Endodermal cell (in vitro differentiated cells): Measurements from ENCODE around the gene TRMT112. TPM values are rescaled to one million over a fixed set of nuclear protein-coding genes. Genes with fewer than 3 reads are reported as not detected.

Experiments used
- DNase-seq: peaks from one replicate; pipeline ENCODE4 v3.0.0-alpha.2; 2017
- H3K27ac ChIP-seq: 2 replicates; pipeline ENCODE4 v1.5.1; 2013; ENCODE audit warnings: mild to moderate bottlenecking, low read depth, low read length, moderate library complexity
- H3K27me3 ChIP-seq: 2 replicates; pipeline ENCODE4 v1.6.1; 2013; ENCODE audit warnings: mild to moderate bottlenecking, low read length, moderate library complexity; ENCODE audit not compliant: insufficient read depth, control insufficient read depth, poor library complexity, severe bottlenecking
- H3K36me3 ChIP-seq: 2 replicates; pipeline ENCODE4 v1.7.0; 2013; ENCODE audit warnings: mild to moderate bottlenecking, low read length, moderate library complexity; ENCODE audit not compliant: control insufficient read depth, insufficient read depth
- H3K4me1 ChIP-seq: one replicate; pipeline ENCODE4 v1.7.0; 2013; ENCODE audit warnings: low read length; ENCODE audit not compliant: control insufficient read depth, insufficient read depth
- H3K4me3 ChIP-seq: 2 replicates; pipeline ENCODE4 v1.5.1; 2013; ENCODE audit warnings: mild to moderate bottlenecking, low read length, moderate library complexity
- H3K9ac ChIP-seq: 2 replicates; pipeline ENCODE4 v1.6.1; 2013; ENCODE audit warnings: mild to moderate bottlenecking, low read length, moderate library complexity; ENCODE audit not compliant: poor library complexity, severe bottlenecking; ENCODE audit errors: extremely low read depth
- H3K9me3 ChIP-seq: 2 replicates; pipeline ENCODE4 v1.6.1; 2013; ENCODE audit warnings: mild to moderate bottlenecking, low read length, moderate library complexity; ENCODE audit not compliant: control insufficient read depth
- H3K27ac Mint-ChIP-seq: 2 replicates; pipeline ENCODE4 v1.8.0; 2020; ENCODE audit warnings: mixed read lengths
- H3K27me3 Mint-ChIP-seq: 2 replicates; pipeline ENCODE4 v1.8.0; 2021; ENCODE audit warnings: mild to moderate bottlenecking, mixed read lengths; ENCODE audit not compliant: insufficient read depth
- H3K36me3 Mint-ChIP-seq: 2 replicates; pipeline ENCODE4 v1.8.0; 2020; ENCODE audit warnings: low read depth, mixed read lengths
- H3K4me1 Mint-ChIP-seq: 2 replicates; pipeline ENCODE4 v1.8.0; 2020; ENCODE audit warnings: mixed read lengths
- H3K4me3 Mint-ChIP-seq: 2 replicates; pipeline ENCODE4 v1.8.0; 2020; ENCODE audit warnings: mild to moderate bottlenecking, moderate library complexity, mixed read lengths
- H3K9me3 Mint-ChIP-seq: 2 replicates; pipeline ENCODE4 v1.8.0; 2020; ENCODE audit warnings: mild to moderate bottlenecking, mixed read lengths
- WGBS, 2 experiments: methylation state at CpG; one replicate each; pipeline versions ENCODE4 v1.1.5 to v1.1.7; 2013; ENCODE audit warnings: missing lambda C conversion rate in 2 of 2, mixed read lengths in 1 of 2; ENCODE audit not compliant: insufficient coverage in 1 of 2, insufficient read length in 1 of 2; 5-methylcytosine and 5-hydroxymethylcytosine counted together
- total RNA-seq, 2 donors: library from RNA; stranded (reverse); fragmentation: NEBNext Ultra II Directional in 1 of 2; extraction: Animal tissue kit (Norgen Biotek cat#: 25700) in 1 of 2; gene quantifications; 2 replicates in 1 of 2; 3 replicates in 1 of 2; pipeline ENCODE4 v1.2.1, GENCODE V29; 2021
- TF ChIP-seq, protein P1 (sequence below): fragments of 200-600 bp; sonication (generic); conservative IDR thresholded peaks from 2 replicates; pipeline ENCODE4 v1.5.0; 2021; ENCODE audit warnings: antibody characterized with exemption, mild to moderate bottlenecking

The TRMT112 gene
- total RNA-seq, 2 donors from 2014 or later = 265 to 352 TPM

DNA sequence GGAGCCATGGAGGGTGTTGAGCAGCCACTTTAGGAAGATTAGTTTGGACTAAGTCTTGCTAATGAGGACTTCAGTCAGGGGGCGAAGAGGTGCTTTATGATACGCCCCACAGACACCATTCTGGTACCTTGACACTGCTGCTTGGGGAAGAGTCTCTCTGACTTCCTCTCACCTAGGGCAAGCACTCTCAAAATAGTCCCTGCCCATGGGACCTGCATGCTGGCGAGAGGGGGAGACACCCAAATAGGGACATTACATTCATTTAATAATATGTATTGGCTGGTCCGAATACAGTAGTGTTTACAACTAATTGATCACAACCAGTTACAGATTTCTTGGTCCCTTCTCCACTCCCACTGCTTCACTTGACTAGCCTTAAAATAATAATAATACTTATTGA, 21.6 kb downstream of the TRMT112 start:
- Histone ChIP-seq H3K9me3 (no peaks in the 10 kb centered on the region), H3K4me1 (no peaks in the 10 kb centered on the region), H3K9ac (no peak overlapping the region), H3K27ac (no peak overlapping the region), H3K4me3 (no peak overlapping the region), H3K36me3 (no peaks in the 10 kb centered on the region), H3K27me3 (peaks cover 100% of the 10 kb centered on the region)
- Mint-ChIP-seq H3K4me1 (peaks cover 2% of the 10 kb centered on the region), H3K36me3 (no peaks in the 10 kb centered on the region), H3K9me3 (no peaks in the 10 kb centered on the region), H3K4me3 (no peak overlapping the region), H3K27me3 (peaks cover 92% of the 10 kb centered on the region), H3K27ac (no peak overlapping the region)
- 90% methylated on average over 2 of the region's 4 CpGs; no CpG with 5 or more reads in 1 of the 2 experiments for WGBS, 2 experiments
- TF ChIP-seq, protein P1, sequence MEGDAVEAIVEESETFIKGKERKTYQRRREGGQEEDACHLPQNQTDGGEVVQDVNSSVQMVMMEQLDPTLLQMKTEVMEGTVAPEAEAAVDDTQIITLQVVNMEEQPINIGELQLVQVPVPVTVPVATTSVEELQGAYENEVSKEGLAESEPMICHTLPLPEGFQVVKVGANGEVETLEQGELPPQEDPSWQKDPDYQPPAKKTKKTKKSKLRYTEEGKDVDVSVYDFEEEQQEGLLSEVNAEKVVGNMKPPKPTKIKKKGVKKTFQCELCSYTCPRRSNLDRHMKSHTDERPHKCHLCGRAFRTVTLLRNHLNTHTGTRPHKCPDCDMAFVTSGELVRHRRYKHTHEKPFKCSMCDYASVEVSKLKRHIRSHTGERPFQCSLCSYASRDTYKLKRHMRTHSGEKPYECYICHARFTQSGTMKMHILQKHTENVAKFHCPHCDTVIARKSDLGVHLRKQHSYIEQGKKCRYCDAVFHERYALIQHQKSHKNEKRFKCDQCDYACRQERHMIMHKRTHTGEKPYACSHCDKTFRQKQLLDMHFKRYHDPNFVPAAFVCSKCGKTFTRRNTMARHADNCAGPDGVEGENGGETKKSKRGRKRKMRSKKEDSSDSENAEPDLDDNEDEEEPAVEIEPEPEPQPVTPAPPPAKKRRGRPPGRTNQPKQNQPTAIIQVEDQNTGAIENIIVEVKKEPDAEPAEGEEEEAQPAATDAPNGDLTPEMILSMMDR = no peak
- no peak for DNase-seq

DNA sequence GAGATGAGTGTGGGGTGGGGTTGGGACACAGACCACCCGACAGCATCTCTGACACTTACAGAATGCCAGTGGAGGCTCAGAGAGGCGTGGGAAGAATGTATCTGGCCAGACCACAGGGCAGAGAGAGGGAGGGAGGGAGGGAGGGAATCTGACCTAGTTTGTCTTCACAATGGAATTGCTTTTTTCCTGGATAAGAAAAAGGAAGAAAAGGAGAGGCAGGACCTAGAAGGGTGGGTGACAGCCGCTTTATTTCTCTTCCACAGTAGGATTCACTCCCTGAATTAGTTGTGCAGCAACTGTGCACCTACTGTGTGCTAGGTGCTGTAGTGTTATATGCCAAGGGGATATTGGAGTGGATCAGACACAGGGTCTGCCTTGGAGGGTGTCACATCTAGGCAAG, 22.6 kb downstream of the TRMT112 start:
- H3K27ac ChIP-seq = no peak overlapping the region
- DNase-seq = no peak
- no peaks in the 10 kb centered on the region for H3K36me3 ChIP-seq
- H3K9ac ChIP-seq = no peak overlapping the region
- no peak overlapping the region for H3K4me3 ChIP-seq
- H3K27me3 ChIP-seq = peaks cover 100% of the 10 kb centered on the region
- 57 to 66% methylated on average over 1 to 3 of the region's 3 CpGs for WGBS, 2 experiments
- Mint-ChIP-seq H3K4me1 (peaks cover 3% of the 10 kb centered on the region), H3K27me3 (peaks cover 92% of the 10 kb centered on the region), H3K9me3 (no peaks in the 10 kb centered on the region), H3K27ac (no peak overlapping the region), H3K36me3 (no peaks in the 10 kb centered on the region), H3K4me3 (no peak overlapping the region)
- TF ChIP-seq, protein P1 = no peak
- H3K9me3 ChIP-seq = no peaks in the 10 kb centered on the region
- H3K4me1 ChIP-seq = no peaks in the 10 kb centered on the region

DNA sequence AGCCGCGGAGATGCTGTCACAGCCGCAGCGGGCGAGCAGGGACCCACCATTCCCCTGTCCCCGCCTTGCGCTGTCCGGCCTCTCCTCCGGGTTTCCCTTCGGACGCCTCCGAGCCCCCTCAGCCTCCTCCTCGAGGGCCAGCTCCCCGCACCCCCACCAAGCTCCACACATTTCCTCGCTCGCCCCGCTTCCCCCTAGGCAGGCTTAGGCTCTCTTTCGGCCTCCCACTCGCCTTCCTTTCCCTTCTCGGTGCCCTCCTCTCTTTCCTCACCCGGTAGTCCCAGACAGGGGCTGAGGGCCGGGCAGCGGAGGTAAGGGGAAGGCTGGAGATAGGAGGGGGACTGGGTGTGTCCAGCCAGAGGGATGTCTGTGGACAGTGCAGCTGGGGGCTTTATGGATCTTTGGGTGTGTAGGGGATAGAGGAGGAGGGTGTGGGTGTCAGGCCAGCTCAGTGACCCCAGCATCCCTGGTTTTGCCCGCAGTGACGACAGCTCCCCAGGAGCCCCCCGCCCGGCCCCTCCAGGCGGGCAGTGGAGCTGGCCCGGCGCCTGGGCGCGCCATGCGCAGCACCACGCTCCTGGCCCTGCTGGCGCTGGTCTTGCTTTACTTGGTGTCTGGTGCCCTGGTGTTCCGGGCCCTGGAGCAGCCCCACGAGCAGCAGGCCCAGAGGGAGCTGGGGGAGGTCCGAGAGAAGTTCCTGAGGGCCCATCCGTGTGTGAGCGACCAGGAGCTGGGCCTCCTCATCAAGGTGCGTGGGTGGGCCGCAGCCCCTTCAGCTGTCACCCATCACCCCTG, 24.7 kb downstream of the TRMT112 start:
- no peaks in the 10 kb centered on the region for H3K9me3 Mint-ChIP-seq
- WGBS, 2 experiments = 46 to 59% methylated on average over 17 to 39 of the region's 42 CpGs
- Histone ChIP-seq H3K9ac (no peak overlapping the region), H3K27ac (no peak overlapping the region), H3K4me1 (no peaks in the 10 kb centered on the region), H3K36me3 (no peaks in the 10 kb centered on the region), H3K4me3 (no peak overlapping the region), H3K9me3 (no peaks in the 10 kb centered on the region), H3K27me3 (peaks cover 84% of the 10 kb centered on the region)
- no peak overlapping the region for H3K27ac Mint-ChIP-seq
- H3K36me3 Mint-ChIP-seq = peaks cover 5% of the 10 kb centered on the region
- H3K4me3 Mint-ChIP-seq = peak overlapping the region; percentile 40
- DNase-seq = no peak
- TF ChIP-seq, protein P1 = no peak
- H3K4me1 Mint-ChIP-seq = peaks cover 3% of the 10 kb centered on the region
- H3K27me3 Mint-ChIP-seq = peaks cover 84% of the 10 kb centered on the region
